ENCODE measurements around the gene USP17L19. TPM values are rescaled to one million over a fixed set of nuclear protein-coding genes. Genes with fewer than 3 reads are reported as not detected.
"Not testable (repeated sequence)": the region's sequence is repeated elsewhere in the genome, so short reads cannot be mapped to it uniquely, and the experiment has no call there.

USP17L19 gene
- total RNA-seq, 1 experiment from 2014 or later = not detected

DNA sequence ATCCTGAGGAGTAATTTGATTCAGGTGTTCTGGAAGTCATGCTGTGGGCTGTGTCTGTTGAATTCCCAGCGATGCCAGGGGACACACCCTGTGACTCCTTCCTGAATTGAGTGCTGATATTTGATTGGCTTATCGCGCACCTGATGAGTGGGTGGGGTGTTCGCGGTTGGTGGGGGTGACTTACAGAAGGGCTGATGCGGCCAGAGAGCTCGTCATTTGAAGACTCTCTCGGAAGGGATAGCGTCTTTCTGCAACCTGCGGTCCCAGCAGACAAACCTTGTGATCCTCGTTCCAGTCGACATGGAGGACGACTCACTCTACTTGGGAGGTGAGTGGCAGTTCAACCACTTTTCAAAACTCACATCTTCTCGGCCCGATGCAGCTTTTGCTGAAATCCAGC lies 19.1 kb upstream of the USP17L19 start, which contains the start of gene USP17L15:
TSS of gene USP17L15 (plus strand) at position 301 of the 400 bp plus-strand sequence. CDS start at position 301, 0 bp downstream.
- intact Hi-C loops (cut with micrococcal nuclease; ENCODE audit: unreplicated experiment); H3K27ac ChIP-seq (ENCODE audit: low read length); H3K4me1 ChIP-seq (ENCODE audit: control insufficient read depth, insufficient read depth, low read length); POLR2A ChIA-PET; H3K36me3 ChIP-seq (ENCODE audit: control insufficient read depth, insufficient read depth, low read length); in situ Hi-C loops (cut with HindIII; ENCODE audit: low pct_unique_long_range_greater_than_20kb, low sequenced_read_pairs); ATAC-seq; H3K9me3 ChIP-seq (ENCODE audit: control insufficient read depth, insufficient read depth, low read depth, low read length); DNase-seq (ENCODE audit: low read depth, low spot score); BruUV-seq (replicated peaks); H3K27me3 ChIP-seq (ENCODE audit: control insufficient read depth, insufficient read depth, low read length); H3K4me3 ChIP-seq (ENCODE audit: low read depth in 2 of 2, low read length in 2 of 2); CTCF ChIA-PET: not testable (repeated sequence)

DNA sequence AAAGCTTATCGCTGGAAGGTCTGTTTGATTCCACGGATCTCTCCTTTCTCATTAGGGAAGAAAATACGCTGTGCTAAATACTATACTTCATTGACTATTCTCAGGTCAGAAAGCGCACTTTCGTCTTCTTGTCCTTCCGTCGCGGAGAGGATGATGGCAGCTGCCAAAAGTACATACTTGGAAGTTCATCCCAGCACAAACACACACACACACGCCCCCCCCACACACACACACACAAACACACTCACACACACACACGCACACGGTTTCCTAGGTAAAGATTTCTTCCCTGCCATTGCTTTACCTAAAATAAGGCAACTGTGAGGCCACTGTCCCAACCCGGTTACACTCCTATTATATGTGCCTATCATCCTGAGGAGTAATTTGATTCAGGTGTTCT lies 14.7 kb upstream of the USP17L19 start:
- H3K36me3 ChIP-seq (ENCODE audit: control insufficient read depth, insufficient read depth, low read length); H3K27me3 ChIP-seq (ENCODE audit: control insufficient read depth, insufficient read depth, low read length); H3K27ac ChIP-seq (ENCODE audit: low read length); BruUV-seq (replicated peaks); POLR2A ChIA-PET; H3K4me3 ChIP-seq (ENCODE audit: low read depth in 2 of 2, low read length in 2 of 2); H3K9me3 ChIP-seq (ENCODE audit: control insufficient read depth, insufficient read depth, low read depth, low read length); in situ Hi-C loops (cut with HindIII; ENCODE audit: low pct_unique_long_range_greater_than_20kb, low sequenced_read_pairs); ATAC-seq; intact Hi-C loops (cut with micrococcal nuclease; ENCODE audit: unreplicated experiment); DNase-seq (ENCODE audit: low read depth, low spot score); H3K4me1 ChIP-seq (ENCODE audit: control insufficient read depth, insufficient read depth, low read length); CTCF ChIA-PET: not testable (repeated sequence)

DNA sequence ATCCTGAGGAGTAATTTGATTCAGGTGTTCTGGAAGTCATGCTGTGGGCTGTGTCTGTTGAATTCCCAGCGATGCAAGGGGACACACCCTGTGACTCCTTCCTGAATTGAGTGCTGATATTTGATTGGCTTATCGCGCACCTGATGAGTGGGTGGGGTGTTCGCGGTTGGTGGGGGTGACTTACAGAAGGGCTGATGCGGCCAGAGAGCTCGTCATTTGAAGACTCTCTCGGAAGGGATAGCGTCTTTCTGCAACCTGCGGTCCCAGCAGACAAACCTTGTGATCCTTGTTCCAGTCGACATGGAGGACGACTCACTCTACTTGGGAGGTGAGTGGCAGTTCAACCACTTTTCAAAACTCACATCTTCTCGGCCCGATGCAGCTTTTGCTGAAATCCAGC lies 9.6 kb upstream of the USP17L19 start, which contains the start of gene USP17L17:
TSS of gene USP17L17 (plus strand) at position 301 of the 400 bp plus-strand sequence. CDS start at position 301, 0 bp downstream.
- POLR2A ChIA-PET; H3K36me3 ChIP-seq (ENCODE audit: control insufficient read depth, insufficient read depth, low read length); CTCF ChIA-PET; in situ Hi-C loops (cut with HindIII; ENCODE audit: low pct_unique_long_range_greater_than_20kb, low sequenced_read_pairs); H3K4me1 ChIP-seq (ENCODE audit: control insufficient read depth, insufficient read depth, low read length); H3K27me3 ChIP-seq (ENCODE audit: control insufficient read depth, insufficient read depth, low read length); H3K27ac ChIP-seq (ENCODE audit: low read length); DNase-seq (ENCODE audit: low read depth, low spot score); H3K9me3 ChIP-seq (ENCODE audit: control insufficient read depth, insufficient read depth, low read depth, low read length); BruUV-seq (replicated peaks); intact Hi-C loops (cut with micrococcal nuclease; ENCODE audit: unreplicated experiment); ATAC-seq; H3K4me3 ChIP-seq (ENCODE audit: low read depth in 2 of 2, low read length in 2 of 2): not testable (repeated sequence)

DNA sequence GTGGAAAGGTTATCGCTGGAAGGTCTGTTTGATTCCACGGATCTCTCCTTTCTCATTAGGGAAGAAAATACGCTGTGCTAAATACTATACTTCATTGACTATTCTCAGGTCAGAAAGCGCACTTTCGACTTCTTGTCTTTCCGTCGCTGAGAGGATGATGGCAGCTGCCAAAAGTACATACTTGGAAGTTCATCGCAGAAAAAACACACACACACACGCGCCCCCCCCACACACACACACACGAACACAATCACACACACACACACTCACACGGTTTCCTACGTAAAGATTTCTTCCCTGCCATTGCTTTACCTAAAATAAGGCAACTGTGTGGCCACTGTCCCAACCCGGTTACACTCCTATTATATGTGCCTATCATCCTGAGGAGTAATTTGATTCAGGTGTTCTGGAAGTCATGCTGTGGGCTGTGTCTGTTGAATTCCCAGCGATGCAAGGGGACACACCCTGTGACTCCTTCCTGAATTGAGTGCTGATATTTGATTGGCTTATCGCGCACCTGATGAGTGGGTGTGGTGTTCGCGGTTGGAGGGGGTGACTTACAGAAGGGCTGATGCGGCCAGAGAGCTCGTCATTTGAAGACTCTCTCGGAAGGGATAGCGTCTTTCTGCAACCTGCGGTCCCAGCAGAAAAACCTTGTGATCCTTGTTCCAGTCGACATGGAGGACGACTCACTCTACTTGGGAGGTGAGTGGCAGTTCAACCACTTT lies 5.1 kb upstream of the USP17L19 start, which contains the start of gene USP17L18:
TSS of gene USP17L18 (plus strand) at position 678 of the 728 bp plus-strand sequence. CDS start at position 678, 0 bp downstream.
- intact Hi-C loops (cut with micrococcal nuclease; ENCODE audit: unreplicated experiment); H3K4me1 ChIP-seq (ENCODE audit: control insufficient read depth, insufficient read depth, low read length); in situ Hi-C loops (cut with HindIII; ENCODE audit: low pct_unique_long_range_greater_than_20kb, low sequenced_read_pairs): not testable (repeated sequence)

DNA sequence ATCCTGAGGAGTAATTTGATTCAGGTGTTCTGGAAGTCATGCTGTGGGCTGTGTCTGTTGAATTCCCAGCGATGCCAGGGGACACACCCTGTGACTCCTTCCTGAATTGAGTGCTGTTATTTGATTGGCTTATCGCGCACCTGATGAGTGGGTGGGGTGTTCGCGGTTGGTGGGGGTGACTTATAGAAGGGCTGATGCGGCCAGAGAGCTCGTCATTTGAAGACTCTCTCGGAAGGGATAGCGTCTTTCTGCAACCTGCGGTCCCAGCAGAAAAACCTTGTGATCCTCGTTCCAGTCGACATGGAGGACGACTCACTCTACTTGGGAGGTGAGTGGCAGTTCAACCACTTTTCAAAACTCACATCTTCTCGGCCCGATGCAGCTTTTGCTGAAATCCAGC lies 4.6 kb downstream of the USP17L19 start, which contains the start of gene USP17L20:
TSS of gene USP17L20 (plus strand) at position 301 of the 400 bp plus-strand sequence. CDS start at position 301, 0 bp downstream.
- BruUV-seq (replicated peaks); H3K36me3 ChIP-seq (ENCODE audit: control insufficient read depth, insufficient read depth, low read length); H3K9me3 ChIP-seq (ENCODE audit: control insufficient read depth, insufficient read depth, low read depth, low read length); CTCF ChIA-PET; H3K27me3 ChIP-seq (ENCODE audit: control insufficient read depth, insufficient read depth, low read length); intact Hi-C loops (cut with micrococcal nuclease; ENCODE audit: unreplicated experiment); POLR2A ChIA-PET; DNase-seq (ENCODE audit: low read depth, low spot score); H3K4me1 ChIP-seq (ENCODE audit: control insufficient read depth, insufficient read depth, low read length); H3K4me3 ChIP-seq (ENCODE audit: low read depth in 2 of 2, low read length in 2 of 2); in situ Hi-C loops (cut with HindIII; ENCODE audit: low pct_unique_long_range_greater_than_20kb, low sequenced_read_pairs); H3K27ac ChIP-seq (ENCODE audit: low read length); ATAC-seq: not testable (repeated sequence)

More for the DNA sequence above, 5.1 kb upstream of the USP17L19 start, which contains the start of gene USP17L18:
- DNase-seq (ENCODE audit: low read depth, low spot score); H3K9me3 ChIP-seq (ENCODE audit: control insufficient read depth, insufficient read depth, low read depth, low read length); H3K4me3 ChIP-seq (ENCODE audit: low read depth in 2 of 2, low read length in 2 of 2); H3K27ac ChIP-seq (ENCODE audit: low read length); H3K36me3 ChIP-seq (ENCODE audit: control insufficient read depth, insufficient read depth, low read length); POLR2A ChIA-PET; BruUV-seq (replicated peaks); H3K27me3 ChIP-seq (ENCODE audit: control insufficient read depth, insufficient read depth, low read length); CTCF ChIA-PET; ATAC-seq: not testable (repeated sequence)

DNA sequence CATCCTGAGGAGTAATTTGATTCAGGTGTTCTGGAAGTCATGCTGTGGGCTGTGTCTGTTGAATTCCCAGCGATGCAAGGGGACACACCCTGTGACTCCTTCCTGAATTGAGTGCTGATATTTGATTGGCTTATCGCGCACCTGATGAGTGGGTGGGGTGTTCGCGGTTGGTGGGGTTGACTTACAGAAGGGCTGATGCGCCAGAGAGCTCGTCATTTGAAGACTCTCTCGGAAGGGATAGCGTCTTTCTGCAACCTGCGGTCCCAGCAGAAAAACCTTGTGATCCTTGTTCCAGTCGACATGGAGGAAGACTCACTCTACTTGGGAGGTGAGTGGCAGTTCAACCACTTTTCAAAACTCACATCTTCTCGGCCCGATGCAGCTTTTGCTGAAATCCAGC lies 9.4 kb downstream of the USP17L19 start, which contains the start of gene USP17L21:
TSS of gene USP17L21 (plus strand) at position 301 of the 400 bp plus-strand sequence. CDS start at position 301, 0 bp downstream.
- ATAC-seq; DNase-seq (ENCODE audit: low read depth, low spot score); H3K36me3 ChIP-seq (ENCODE audit: control insufficient read depth, insufficient read depth, low read length); in situ Hi-C loops (cut with HindIII; ENCODE audit: low pct_unique_long_range_greater_than_20kb, low sequenced_read_pairs); POLR2A ChIA-PET; H3K9me3 ChIP-seq (ENCODE audit: control insufficient read depth, insufficient read depth, low read depth, low read length); H3K27me3 ChIP-seq (ENCODE audit: control insufficient read depth, insufficient read depth, low read length); BruUV-seq (replicated peaks); H3K4me1 ChIP-seq (ENCODE audit: control insufficient read depth, insufficient read depth, low read length); H3K4me3 ChIP-seq (ENCODE audit: low read depth in 2 of 2, low read length in 2 of 2); intact Hi-C loops (cut with micrococcal nuclease; ENCODE audit: unreplicated experiment); CTCF ChIA-PET; H3K27ac ChIP-seq (ENCODE audit: low read length): not testable (repeated sequence)

DNA sequence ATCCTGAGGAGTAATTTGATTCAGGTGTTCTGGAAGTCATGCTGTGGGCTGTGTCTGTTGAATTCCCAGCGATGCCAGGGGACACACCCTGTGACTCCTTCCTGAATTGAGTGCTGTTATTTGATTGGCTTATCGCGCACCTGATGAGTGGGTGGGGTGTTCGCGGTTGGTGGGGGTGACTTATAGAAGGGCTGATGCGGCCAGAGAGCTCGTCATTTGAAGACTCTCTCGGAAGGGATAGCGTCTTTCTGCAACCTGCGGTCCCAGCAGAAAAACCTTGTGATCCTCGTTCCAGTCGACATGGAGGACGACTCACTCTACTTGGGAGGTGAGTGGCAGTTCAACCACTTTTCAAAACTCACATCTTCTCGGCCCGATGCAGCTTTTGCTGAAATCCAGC lies 14.1 kb downstream of the USP17L19 start, which contains the start of gene USP17L22:
TSS of gene USP17L22 (plus strand) at position 301 of the 400 bp plus-strand sequence. CDS start at position 301, 0 bp downstream.
- CTCF ChIA-PET; ATAC-seq; H3K27me3 ChIP-seq (ENCODE audit: control insufficient read depth, insufficient read depth, low read length); DNase-seq (ENCODE audit: low read depth, low spot score); H3K27ac ChIP-seq (ENCODE audit: low read length); H3K9me3 ChIP-seq (ENCODE audit: control insufficient read depth, insufficient read depth, low read depth, low read length); BruUV-seq (replicated peaks); H3K4me3 ChIP-seq (ENCODE audit: low read depth in 2 of 2, low read length in 2 of 2); H3K4me1 ChIP-seq (ENCODE audit: control insufficient read depth, insufficient read depth, low read length); intact Hi-C loops (cut with micrococcal nuclease; ENCODE audit: unreplicated experiment); POLR2A ChIA-PET; in situ Hi-C loops (cut with HindIII; ENCODE audit: low pct_unique_long_range_greater_than_20kb, low sequenced_read_pairs); H3K36me3 ChIP-seq (ENCODE audit: control insufficient read depth, insufficient read depth, low read length): not testable (repeated sequence)
